Measurements from ENCODE around the gene KCNAB1. TPM values are rescaled to one million over a fixed set of nuclear protein-coding genes. Genes with fewer than 3 reads are reported as not detected.

KCNAB1 gene
- total RNA-seq, 3 donors from 2014 or later (not counting 1 experiment from before 2014, with no cell fraction given) = not detected

GRCh38 chr3:156579427-156579851 lies 459.1 kb downstream of the KCNAB1 start:
- H3K4me1 ChIP-seq (ENCODE audit: control insufficient read depth, insufficient read depth, low read length) = no peaks in the 10 kb centered on the region
- TF ChIP-seq, protein P1, sequence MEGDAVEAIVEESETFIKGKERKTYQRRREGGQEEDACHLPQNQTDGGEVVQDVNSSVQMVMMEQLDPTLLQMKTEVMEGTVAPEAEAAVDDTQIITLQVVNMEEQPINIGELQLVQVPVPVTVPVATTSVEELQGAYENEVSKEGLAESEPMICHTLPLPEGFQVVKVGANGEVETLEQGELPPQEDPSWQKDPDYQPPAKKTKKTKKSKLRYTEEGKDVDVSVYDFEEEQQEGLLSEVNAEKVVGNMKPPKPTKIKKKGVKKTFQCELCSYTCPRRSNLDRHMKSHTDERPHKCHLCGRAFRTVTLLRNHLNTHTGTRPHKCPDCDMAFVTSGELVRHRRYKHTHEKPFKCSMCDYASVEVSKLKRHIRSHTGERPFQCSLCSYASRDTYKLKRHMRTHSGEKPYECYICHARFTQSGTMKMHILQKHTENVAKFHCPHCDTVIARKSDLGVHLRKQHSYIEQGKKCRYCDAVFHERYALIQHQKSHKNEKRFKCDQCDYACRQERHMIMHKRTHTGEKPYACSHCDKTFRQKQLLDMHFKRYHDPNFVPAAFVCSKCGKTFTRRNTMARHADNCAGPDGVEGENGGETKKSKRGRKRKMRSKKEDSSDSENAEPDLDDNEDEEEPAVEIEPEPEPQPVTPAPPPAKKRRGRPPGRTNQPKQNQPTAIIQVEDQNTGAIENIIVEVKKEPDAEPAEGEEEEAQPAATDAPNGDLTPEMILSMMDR (IDR thresholded peaks at IDR 0.05) = no peak
- H3K27ac ChIP-seq (ENCODE audit: low read length) = no peak overlapping the region
- H3K36me3 Mint-ChIP-seq = no peaks in the 10 kb centered on the region
- DNase-seq = no peak
- no peaks in the 10 kb centered on the region for H3K9me3 ChIP-seq (ENCODE audit: control insufficient read depth, insufficient read depth, low read length)
- intact Hi-C loops (cut with micrococcal nuclease) = no loop called here
- no peaks in the 10 kb centered on the region for H3K36me3 ChIP-seq (ENCODE audit: control insufficient read depth, insufficient read depth, low read length)
- peaks cover 0 to 6% of the 10 kb centered on the region in 2 donors for H3K4me1 Mint-ChIP-seq
- H3K27me3 Mint-ChIP-seq (ENCODE audit: low read depth in 2 of 2) = peaks cover 14 to 19% of the 10 kb centered on the region in 2 donors
- no peak for ATAC-seq
- no peaks in the 10 kb centered on the region for H3K9me3 Mint-ChIP-seq
- WGBS (ENCODE audit: insufficient coverage) = 16% methylated on average over 2 of the region's 2 CpGs
- H3K27me3 ChIP-seq (ENCODE audit: control insufficient read depth, insufficient read depth, low read length) = no peaks in the 10 kb centered on the region
- no peak overlapping the region for H3K4me3 ChIP-seq (ENCODE audit: low read length)
- H3K27ac Mint-ChIP-seq = no peak overlapping the region
- H3K4me3 Mint-ChIP-seq = no peak overlapping the region

GRCh38 chr3:156581033-156581432 lies 460.7 kb downstream of the KCNAB1 start:
- Histone ChIP-seq H3K9me3 (ENCODE audit: control insufficient read depth, insufficient read depth, low read length) (no peaks in the 10 kb centered on the region), H3K4me3 (ENCODE audit: low read length) (no peak overlapping the region), H3K4me1 (ENCODE audit: control insufficient read depth, insufficient read depth, low read length) (no peaks in the 10 kb centered on the region), H3K27ac (ENCODE audit: low read length) (no peak overlapping the region), H3K36me3 (ENCODE audit: control insufficient read depth, insufficient read depth, low read length) (no peaks in the 10 kb centered on the region), H3K27me3 (ENCODE audit: control insufficient read depth, insufficient read depth, low read length) (no peaks in the 10 kb centered on the region)
- H3K27ac Mint-ChIP-seq = no peak overlapping the region
- DNase-seq = no peak
- ATAC-seq = no peak
- H3K4me3 Mint-ChIP-seq = no peak overlapping the region
- H3K27me3 Mint-ChIP-seq (ENCODE audit: low read depth in 2 of 2) = peaks cover 8% of the 10 kb centered on the region in 2 donors
- H3K9me3 Mint-ChIP-seq = no peaks in the 10 kb centered on the region
- H3K4me1 Mint-ChIP-seq = peaks cover 0 to 6% of the 10 kb centered on the region in 2 donors
- WGBS (ENCODE audit: insufficient coverage) = 91% methylated on average over 1 of the region's 4 CpGs
- H3K36me3 Mint-ChIP-seq = no peaks in the 10 kb centered on the region
- intact Hi-C loops (cut with micrococcal nuclease) = no loop called here
- TF ChIP-seq, protein P1 (IDR thresholded peaks at IDR 0.05) = no peak

- Mint-ChIP-seq H3K27me3 (ENCODE audit: low read depth in 2 of 2) (peaks cover 0 to 2% of the 10 kb centered on the region in 2 donors), H3K27ac (no peak overlapping the region), H3K4me3 (no peak overlapping the region), H3K36me3 (no peaks in the 10 kb centered on the region), H3K9me3 (no peaks in the 10 kb centered on the region), H3K4me1 (peaks cover 0 to 6% of the 10 kb centered on the region in 2 donors)
- Histone ChIP-seq H3K4me1 (ENCODE audit: control insufficient read depth, insufficient read depth, low read length) (no peaks in the 10 kb centered on the region), H3K27ac (ENCODE audit: low read length) (no peak overlapping the region), H3K9me3 (ENCODE audit: control insufficient read depth, insufficient read depth, low read length) (no peaks in the 10 kb centered on the region), H3K27me3 (ENCODE audit: control insufficient read depth, insufficient read depth, low read length) (no peaks in the 10 kb centered on the region), H3K4me3 (ENCODE audit: low read length) (no peak overlapping the region), H3K36me3 (ENCODE audit: control insufficient read depth, insufficient read depth, low read length) (no peaks in the 10 kb centered on the region)
- DNase-seq = no peak
- ATAC-seq = no peak
- TF ChIP-seq, protein P1 (IDR thresholded peaks at IDR 0.05) = no peak
- intact Hi-C loops (cut with micrococcal nuclease) = no loop called here
These were observed 461.6 kb downstream of the KCNAB1 start for GRCh38 chr3:156581954-156582353.

DNA sequence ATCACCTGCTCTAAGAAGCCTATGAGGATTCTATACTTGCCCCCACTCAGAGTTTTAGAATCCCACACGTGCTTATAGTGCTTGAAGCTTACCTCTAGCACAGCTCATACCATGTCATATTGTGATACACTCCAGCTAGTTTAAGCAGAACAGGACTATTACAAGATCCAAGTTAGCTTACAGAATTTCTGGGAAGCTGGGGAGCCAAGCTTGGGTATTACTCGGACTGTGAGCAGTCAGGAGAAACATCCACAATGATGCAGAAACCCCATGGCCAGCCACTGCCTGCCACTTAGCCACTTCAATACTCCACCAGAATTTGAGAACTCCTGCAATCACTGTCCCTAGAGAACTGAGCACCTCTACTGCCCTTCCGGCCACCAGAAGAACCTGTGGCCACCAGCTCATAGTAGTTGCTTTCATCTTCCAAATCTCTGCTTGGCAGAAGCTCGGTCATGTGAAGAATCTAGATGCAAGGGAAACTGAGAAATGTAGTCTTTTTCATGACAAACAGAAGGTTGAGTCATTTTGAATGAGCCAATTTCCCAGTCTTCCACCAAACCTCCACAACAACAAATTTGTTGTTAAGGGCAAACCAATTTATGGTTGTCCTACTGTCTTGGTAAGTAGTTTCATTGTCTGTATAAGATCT lies 462.3 kb downstream of the KCNAB1 start:
- H3K9me3 Mint-ChIP-seq = no peaks in the 10 kb centered on the region
- no peaks in the 10 kb centered on the region for H3K27me3 ChIP-seq (ENCODE audit: control insufficient read depth, insufficient read depth, low read length)
- H3K4me1 Mint-ChIP-seq = peaks cover 0 to 6% of the 10 kb centered on the region in 2 donors
- TF ChIP-seq, protein P1 (IDR thresholded peaks at IDR 0.05) = no peak
- H3K36me3 ChIP-seq (ENCODE audit: control insufficient read depth, insufficient read depth, low read length) = no peaks in the 10 kb centered on the region
- H3K9me3 ChIP-seq (ENCODE audit: control insufficient read depth, insufficient read depth, low read length) = no peaks in the 10 kb centered on the region
- H3K36me3 Mint-ChIP-seq = no peaks in the 10 kb centered on the region
- H3K4me3 Mint-ChIP-seq = no peak overlapping the region
- no peak overlapping the region for H3K27ac Mint-ChIP-seq
- intact Hi-C loops (cut with micrococcal nuclease) = no loop called here
- 83% methylated on average over 4 of the region's 4 CpGs for WGBS (ENCODE audit: insufficient coverage)
- H3K27ac ChIP-seq (ENCODE audit: low read length) = no peak overlapping the region
- no peak for ATAC-seq
- H3K4me3 ChIP-seq (ENCODE audit: low read length) = no peak overlapping the region
- peaks cover 0 to 2% of the 10 kb centered on the region in 2 donors for H3K27me3 Mint-ChIP-seq (ENCODE audit: low read depth in 2 of 2)
- no peaks in the 10 kb centered on the region for H3K4me1 ChIP-seq (ENCODE audit: control insufficient read depth, insufficient read depth, low read length)
- DNase-seq = no peak

All from natural killer cell (primary cell).